ENCODE measurements around the gene FBXL2.

GRCh38 chr3:33314993-33315392 is 37.8 kb downstream of the FBXL2 start:
- TF ChIP-seq CTCF (IDR thresholded peaks at IDR 0.05) (no peak), POLR2A (IDR thresholded peaks at IDR 0.05) (no peak)

Data from testis (tissue), 2 donors.